Hematopoietic multipotent progenitor cell treated with erythropoietin and hydrocortisone succinate and interleukin-3 and kit ligand, for 17 days (in vitro differentiated cells): ENCODE measurements around the gene MAPK1IP1L.
A peak's percentile ranks its signal among the peaks of the same experiment; 100 is the strongest.

Experiments used
- DNase-seq: peaks from one replicate; pipeline ENCODE4 v3.0.0-alpha.2; 2015; ENCODE audit warnings: low spot score

MAPK1IP1L gene

DNA sequence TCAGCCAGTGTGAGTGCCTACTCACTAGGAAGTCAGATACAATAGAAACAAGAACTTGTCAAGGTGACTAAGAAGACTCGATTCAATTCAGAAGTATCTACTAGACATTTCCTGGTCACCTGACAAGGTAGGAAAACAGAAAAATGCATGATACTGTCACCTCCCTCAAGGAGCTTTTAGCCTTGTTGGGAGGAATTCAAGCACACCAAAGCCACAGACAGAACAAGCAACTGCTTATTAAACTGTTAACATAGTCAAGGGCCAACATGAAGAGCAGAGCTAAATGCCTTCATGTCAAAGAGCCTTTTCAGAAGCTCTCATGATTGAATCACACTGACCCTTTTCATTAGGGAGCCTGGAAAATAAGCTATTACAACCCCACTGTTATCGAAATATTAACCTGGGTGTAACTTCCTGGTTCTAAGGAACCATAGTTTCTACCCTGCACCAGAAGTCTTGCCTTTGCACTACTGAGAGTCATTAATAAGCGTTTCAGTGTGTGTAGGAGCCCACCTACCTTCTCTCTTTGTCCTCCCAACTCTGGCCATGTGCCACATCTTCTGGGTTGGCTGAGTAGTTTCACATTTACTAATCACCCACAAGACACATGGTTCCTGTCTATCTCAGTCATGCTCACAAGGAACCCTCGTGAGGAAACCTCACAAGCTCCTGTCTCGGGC lies 46.6 kb downstream of the MAPK1IP1L start:
- peak; percentile 73 for DNase-seq

DNA sequence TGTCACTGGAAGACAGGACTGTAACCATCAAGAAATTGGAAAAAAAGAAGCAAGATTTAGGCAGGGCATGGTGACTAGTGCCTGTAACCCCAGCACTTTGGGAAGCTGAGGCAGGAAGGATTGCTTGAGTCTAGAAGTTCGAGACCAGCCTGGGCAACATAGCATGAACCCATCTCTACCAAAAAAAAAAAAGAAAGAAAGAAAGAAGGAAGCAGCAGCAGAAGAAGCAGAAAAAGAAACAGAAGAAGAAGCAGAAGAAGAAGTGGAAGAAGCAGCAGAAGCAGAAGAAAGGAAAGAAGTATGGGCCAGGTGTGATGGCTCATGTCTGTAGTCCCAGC lies 47.1 kb downstream of the MAPK1IP1L start:
- DNase-seq: no peak

DNA sequence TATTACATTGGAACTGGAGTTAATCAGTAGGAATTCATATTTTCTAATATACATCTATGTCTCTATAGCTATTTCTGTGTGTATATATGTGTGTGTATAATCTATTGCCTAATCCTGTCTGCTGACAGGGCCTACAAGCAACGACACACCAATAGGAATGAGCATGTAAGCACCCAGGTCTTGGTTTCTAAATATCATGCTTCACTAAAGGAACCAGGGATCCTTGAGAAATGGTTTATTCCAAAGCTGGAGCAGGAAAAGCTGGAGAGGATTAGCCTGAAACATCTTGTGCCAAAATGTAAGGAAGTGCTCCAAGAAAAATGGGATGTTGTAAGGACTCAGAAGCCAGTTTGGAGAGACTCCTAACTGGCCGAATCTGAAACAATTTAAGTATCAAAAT lies 48.3 kb downstream of the MAPK1IP1L start:
- DNase-seq: no peak

DNA sequence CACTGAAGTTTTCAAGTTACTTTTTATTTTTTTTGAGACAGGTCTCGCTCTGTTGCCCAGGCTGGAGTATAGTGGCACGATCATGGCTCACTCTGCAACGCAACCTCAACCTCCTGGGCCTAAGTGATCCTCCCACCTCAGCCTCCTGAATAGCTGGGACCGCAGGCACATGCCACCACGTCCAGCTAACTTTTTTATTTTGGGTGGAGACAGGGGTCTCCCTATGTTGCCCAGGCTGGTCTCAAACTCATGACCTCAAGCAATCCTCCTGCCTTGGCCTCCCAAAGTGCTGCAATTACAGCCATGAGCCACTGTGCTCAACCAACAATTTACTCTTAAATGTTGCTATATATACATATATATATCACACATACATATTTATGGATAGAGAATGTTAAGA lies 50.3 kb downstream of the MAPK1IP1L start:
- no peak for DNase-seq

DNA sequence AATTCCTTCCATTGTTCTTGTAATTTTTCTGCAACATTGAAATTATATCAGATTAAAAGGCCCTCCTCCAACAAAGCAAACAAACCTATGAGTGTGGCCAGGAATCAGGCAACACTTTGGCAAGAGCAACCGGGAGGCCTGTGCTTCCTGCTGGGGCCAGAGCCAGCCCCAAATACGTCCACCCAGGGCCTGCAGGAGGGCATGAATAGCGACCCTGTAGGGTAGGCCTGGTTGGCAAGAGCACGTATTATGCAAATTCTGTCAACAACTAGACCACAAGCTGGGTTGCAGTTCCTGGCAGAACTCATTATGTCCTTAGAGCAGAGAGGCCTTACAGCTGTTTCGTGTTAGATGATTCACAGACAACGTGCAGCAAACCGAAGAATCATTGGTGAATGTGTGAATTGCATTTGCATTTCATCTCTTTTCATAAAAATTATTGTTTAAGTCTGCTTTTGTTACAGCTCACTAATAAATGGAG lies 50.7 kb downstream of the MAPK1IP1L start:
- DNase-seq: peak; percentile 60

DNA sequence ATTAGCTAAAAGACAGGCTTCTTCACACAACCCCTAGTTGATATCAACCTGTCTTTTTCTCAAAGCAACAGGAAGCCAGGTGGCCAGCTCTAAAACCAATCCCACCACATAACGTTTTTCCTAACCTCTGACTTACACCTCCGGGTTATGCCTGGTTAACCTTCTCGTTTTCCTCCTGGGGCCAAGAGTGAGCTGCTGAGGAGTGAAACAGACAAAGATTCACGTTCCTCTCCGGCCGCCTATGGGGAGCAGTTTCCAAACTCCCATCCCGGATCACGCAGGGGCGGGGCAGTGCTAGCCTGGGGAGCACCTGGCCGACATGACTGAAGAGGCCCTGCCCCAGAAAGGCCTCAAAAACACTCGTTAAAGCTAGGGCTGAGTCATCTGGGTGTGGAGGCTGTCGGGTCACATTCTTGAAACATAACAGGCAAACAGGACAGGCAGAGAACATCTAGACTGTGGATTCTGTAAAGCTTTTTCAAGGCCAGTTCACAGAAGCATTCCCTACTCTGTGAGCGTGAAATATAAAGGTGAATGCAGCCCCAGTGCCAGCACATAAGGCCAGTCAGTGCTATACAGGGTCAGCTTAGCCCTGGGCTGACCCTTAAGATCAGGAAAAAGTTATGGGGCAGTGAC lies 51.7 kb downstream of the MAPK1IP1L start:
- DNase-seq: peak; percentile 92

DNA sequence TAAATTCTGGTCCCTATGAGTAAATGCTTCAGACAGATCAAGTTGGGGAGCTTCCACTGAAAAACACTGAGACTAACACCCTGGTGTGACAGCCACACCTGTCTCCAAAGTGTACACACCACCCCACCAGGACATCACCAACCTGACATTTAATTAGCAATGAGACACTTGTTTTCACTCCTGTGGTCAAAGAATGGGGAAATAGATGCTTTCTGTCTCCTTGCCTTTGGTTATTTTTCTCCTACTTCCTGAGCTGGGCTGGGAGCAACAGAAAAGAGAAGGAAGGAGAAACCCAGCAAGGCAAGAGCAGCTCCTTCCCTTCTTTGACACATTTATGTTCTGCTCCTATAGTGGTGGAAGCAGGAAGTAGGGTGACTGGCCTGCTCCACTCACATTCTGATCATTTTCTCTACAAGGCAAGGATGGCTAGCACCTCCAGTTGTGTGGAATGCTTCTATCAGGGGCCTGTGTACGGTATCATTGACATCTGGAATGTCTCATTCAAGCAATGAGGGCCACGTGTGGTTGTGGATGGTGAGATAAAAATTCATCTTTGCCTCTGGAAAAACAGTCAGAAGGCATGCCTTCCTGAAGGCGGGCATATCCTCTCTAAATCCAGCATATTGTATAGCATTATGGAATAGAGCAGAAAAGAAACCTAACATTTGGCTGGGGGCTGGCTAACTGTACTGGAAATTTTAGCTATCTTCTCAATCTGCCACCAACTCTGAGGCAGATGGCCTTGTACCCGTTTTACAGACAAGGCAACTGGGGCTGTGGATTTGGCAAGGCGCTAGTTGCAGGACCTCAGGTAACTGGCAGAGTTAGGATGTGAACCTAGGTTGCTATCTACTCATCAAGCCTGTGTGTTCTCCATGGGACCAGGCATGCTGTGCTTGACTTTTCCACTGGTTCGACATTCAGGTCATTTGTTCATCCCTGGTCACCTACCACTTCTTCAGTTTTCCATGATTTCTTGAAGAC lies 52.8 kb downstream of the MAPK1IP1L start:
- DNase-seq: no peak

DNA sequence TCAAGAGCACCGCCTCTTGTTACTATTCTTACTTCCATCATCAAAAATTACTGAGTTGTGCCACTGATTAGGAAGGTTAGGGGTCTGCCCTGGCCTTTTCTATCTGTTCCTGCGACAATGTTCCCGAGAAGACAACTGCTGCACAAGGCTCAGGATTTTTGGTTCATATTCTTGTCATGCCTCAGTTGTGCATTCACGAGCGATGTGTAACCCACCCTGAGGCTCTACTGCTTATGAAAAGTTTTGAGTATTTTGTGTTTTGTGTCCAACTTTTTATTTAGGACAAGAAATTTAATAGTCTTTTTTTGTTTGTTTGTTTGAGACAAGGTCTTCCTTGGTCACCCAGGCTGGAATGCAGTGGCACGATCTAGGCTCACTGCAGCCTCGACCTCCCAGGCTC lies 54.5 kb downstream of the MAPK1IP1L start:
- DNase-seq: no peak

DNA sequence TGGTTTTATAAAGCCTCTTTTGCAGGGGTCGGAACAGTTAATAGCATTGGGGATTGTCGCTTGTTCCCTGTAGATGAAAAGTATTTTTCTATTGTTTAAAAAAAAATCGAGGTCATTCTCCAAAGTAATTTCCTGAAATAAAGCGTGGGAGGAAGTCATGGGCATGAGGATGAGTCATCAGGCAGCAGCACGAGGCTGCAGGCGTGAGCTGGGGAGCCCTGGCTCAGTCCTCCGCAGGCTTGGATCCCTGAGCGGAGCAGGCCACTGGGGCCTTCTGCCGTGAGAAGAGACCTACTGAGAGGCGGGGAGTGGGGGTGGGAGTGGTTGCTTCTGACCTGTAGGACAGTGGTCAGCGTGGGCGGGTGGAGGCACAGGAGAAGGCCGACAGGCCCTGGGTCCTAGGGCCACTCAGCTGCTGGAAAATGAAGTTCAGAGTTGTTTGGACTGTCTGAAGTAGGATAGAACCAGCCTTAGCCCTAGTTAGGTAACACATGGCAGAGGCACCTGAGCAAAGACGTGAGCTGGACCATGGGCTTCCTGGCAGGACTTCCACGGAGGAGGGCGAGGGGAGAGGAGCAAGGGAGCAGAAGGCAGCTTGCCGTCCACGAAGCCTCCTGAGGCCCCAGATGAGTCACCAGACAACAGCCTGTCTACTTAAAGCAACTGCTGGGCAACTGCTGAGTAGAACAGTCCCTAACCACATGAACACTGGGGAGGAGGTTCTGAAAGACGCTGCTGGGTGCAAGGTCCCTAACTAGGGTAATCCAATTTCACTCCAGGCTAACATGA lies 56.5 kb downstream of the MAPK1IP1L start:
- peak; percentile 41 for DNase-seq

DNA sequence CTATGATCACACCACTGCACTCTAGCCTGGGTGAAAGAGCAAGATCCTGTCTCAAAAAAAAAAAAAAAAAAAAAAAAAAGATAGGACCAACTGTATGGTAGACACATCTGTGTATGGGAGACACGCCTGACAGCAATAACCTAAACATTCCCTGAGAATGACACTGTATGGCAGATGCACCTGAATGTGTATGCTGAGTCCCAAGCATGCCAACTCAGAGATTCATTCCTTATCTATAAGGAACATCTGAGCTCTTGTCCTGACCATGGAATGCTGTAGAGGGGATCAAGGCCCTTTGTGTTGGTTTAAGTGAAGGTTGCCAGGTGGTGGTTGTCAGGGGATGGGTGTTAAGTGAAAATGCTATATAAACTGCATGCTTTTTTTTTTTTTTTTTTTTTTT lies 58.4 kb downstream of the MAPK1IP1L start:
- peak; percentile 27 for DNase-seq

DNA sequence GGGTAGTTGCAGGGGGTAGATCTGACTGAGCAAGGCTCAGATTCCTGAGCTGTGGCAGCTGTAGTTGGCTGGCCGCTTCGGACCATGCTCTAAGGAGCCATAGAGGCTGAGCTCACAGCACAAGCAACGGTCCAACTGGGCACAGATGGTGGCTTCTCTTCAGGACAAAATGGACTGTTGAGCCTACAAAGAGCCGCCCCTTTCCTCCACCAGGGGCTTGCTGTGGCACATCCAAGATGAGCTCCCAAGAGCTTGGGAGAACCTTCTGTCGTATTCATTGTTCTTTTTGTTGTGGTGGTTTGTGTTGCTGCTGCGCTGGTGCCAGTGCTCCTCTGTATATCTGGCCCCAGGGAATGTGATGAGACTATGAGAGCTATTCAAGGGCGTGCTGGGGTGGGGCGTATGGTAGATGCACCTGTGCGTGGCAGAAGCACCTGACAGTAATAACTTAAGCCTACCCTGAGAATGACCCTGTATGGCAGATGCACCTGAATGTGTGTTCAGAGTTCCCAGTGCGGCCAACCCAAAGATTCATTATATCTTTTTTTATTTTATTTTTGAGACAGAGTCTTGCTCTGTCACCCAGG lies 59.8 kb downstream of the MAPK1IP1L start:
- no peak for DNase-seq

DNA sequence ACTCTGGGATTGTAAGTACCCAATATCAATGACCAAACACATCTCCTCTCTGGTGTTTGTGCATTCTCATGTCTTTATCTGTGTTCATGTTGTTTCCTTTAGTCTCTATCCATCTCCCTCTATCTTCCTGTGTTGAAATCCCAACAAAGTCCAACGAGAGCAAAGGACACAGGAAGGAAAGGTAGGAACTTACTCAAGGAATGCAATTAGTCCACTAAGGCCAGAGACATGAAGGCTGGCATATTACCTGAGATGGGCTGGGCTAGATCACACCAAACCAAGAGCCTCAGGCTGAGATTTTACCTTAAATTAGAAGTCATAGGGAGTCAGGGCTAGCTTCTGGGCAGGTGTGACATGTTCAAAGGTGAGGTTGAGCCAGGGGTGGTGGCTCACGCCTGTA lies 63.3 kb downstream of the MAPK1IP1L start:
- DNase-seq: no peak

DNA sequence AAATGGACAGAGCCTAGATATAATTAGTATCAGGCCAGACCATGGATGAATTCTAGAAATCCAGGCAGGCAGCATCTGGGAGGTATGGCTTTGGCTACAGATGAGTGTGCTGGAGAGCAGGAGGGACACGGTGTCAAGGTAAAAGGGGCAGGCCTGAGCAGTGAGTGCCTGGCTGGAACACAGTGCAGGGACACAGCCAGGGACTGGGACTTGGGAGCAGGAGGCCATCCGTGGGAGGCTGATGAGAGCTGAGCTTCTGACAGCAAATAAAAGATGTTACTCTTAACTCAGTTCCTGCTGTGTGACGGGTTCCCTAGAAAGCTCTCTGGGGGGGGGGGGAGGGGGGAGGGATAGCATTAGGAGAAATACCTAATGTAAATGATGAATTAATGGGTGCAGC lies 64.0 kb downstream of the MAPK1IP1L start:
- DNase-seq: no peak

DNA sequence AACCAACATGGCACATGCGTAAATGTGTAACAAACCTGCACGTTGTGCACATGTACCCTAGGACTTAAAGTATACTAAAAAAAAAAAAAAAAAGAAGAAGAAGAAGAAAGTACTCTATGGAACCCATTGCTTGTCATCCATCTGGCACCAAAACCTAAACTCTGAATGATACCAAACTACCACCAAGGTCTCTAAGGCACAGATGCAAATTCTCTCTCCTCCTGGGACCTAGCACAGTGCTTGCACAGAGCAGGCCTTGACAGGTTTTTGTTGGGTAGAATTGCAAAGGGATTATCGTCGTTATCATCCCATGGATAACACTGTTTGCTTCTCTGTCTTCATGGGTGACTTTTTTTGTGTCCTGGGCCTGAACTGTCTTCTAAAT lies 64.4 kb downstream of the MAPK1IP1L start:
- DNase-seq: no peak

DNA sequence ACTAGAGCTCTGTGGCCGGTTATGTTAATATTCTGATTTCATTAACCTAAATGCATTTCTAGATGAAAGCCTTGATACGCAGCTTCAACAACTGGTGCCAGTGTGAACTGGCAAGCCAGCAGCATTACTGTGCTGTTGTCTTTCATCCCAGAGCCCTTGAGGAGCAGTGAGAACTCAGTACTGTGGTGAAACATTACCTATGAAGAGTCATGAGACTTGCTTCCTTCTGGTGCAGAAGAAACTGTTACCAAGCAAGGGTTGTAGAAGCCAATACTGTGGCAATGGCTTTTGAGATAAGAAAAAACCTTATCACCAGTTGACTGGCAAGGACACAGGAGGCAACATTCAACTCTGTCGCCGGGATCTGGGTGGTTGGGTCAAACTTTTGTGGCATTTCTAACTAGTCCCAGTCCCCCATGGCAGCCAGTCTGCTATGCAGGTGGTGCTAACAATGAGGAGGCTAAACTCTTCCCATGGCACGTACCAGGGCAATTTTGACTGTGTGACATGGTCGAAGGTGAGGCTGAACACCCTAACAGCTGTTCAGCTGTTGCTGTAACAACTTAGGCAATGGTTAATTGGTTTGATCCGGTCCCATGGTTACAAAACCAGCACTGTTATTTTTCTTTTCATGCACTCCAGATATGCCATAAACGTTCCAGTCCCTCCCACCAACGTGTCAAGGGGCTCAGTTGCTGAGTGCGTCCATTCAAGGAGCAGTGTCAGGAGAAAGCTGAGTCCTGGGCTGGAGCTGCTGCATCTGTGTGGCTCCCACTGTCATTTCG lies 65.0 kb downstream of the MAPK1IP1L start:
- peak; percentile 83 for DNase-seq

DNA sequence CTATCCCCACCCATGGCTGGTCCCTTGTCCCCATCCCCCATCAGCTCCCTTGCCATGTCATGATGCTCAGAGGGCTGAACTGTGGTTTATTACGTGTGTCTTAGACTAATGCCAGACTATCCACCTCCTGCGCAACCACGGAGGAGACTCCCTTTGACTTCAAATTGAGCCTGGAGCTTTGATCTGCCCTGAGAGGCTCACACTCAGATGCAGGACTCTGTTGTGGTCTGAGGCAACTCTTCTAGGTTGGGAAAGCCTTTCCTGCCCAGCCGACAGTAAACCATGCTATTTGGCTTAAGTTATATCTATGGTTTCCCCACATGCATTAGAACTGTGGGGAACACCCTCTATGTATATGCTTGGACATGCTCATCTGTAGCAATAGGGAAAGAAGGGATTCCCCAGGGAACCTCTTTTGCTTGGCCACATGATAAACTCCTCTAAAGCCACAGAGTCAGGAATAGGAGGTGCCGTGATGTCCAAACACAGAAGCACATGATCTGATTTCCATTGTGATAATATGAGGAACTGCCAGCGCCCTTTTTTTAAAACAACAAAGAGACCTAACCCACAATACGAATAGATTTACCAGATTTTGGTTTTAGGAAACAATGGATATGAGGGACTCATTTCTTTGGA lies 66.5 kb downstream of the MAPK1IP1L start:
- DNase-seq: peak; percentile 65

DNA sequence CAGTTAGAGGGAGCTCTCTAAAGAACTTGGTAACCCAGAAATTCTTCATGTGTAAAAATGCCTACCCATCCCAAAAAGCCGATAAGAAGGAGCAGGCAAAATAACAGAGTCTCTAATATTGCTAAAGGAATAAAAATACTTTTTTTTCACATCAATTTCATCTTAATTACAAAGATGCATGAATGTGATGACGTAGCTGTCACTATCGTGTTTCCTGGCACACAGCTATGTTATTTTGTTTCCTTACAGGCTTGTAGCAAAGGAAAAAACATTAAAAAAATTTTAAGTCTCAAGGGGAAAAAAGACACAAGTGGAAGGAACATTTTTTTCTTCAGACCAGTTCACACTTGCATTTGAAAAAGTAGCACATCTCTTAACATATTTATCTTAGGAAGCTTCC lies 67.3 kb downstream of the MAPK1IP1L start:
- peak; percentile 47 for DNase-seq
